H1 (cell line): Measurements from ENCODE around the gene ATG5. TPM values are rescaled to one million over a fixed set of nuclear protein-coding genes. Genes with fewer than 3 reads are reported as not detected.

Source experiments
- CTCF ChIA-PET: fragments of 300-600 bp; sonication (Branson Sonifier 250); formaldehyde crosslinking; loops from one replicate; lab custom pipeline; 2021; ENCODE audit not compliant: partially characterized antibody; lab: Charles Lee
- POLR2A ChIA-PET: fragments of 300-600 bp; sonication (Branson Sonifier 250); formaldehyde crosslinking; loops from one replicate; lab custom pipeline; 2021; ENCODE audit warnings: inconsistent platforms; ENCODE audit not compliant: partially characterized antibody; lab: Charles Lee
- DNase-seq, 2 experiments: peaks; one replicate each; pipeline versions ENCODE4 v3.0.0 to v3.0.0-alpha.2; 2010 to 2022; ENCODE audit warnings: low spot score in 2 of 2, low read depth in 1 of 2, mixed read lengths in 1 of 2
- FAIRE-seq: peaks from 2 replicates; lab custom pipeline; 2011; peaks lifted over from hg19 to GRCh38; lab: Jason Lieb, UNC
- H2AFZ ChIP-seq: 2 replicates; pipeline ENCODE4 v1.8.1; 2012; ENCODE audit warnings: low read length, inconsistent platforms
- H2AK5ac ChIP-seq: 2 replicates; pipeline ENCODE4 v1.6.1; 2013; ENCODE audit warnings: low read depth, low read length
- H2BK120ac ChIP-seq: replicated peaks from 2 replicates; pipeline ENCODE3; 2013; ENCODE audit warnings: low read depth, low read length, inconsistent platforms
- H2BK12ac ChIP-seq: 2 replicates; pipeline ENCODE4 v1.6.1; 2013; ENCODE audit warnings: low read depth, low read length
- H2BK15ac ChIP-seq: 2 replicates; pipeline ENCODE4 v1.6.1; 2013; ENCODE audit warnings: low read length
- H2BK20ac ChIP-seq: 2 replicates; pipeline ENCODE4 v1.6.1; 2013; ENCODE audit warnings: low read length
- H2BK5ac ChIP-seq: 2 replicates; pipeline ENCODE4 v1.6.1; 2013; ENCODE audit warnings: low read depth, low read length
- H3K14ac ChIP-seq: 2 replicates; pipeline ENCODE4 v1.6.1; 2013; ENCODE audit warnings: inconsistent platforms; ENCODE audit not compliant: insufficient read length
- H3K18ac ChIP-seq: 2 replicates; pipeline ENCODE4 v1.6.1; 2013; ENCODE audit warnings: low read length; ENCODE audit errors: extremely low read depth
- H3K23ac ChIP-seq: 2 replicates; pipeline ENCODE4 v1.6.1; 2013; ENCODE audit warnings: inconsistent platforms; ENCODE audit not compliant: insufficient read length
- H3K23me2 ChIP-seq: 2 replicates; pipeline ENCODE4 v1.6.1; 2013; ENCODE audit warnings: low read depth, low read length
- H3K27ac ChIP-seq: 2 replicates; pipeline ENCODE4 v1.6.1; 2011; ENCODE audit warnings: low read depth, low read length, inconsistent platforms
- H3K27me3 ChIP-seq, 4 experiments: replicated peaks in 1 of 4; 1 replicate in 1 of 4; 2 replicates in 3 of 4; pipeline versions ENCODE4 v1.6.1 to v1.8.1; 2011 to 2013; ENCODE audit warnings: low read length in 3 of 4, mild to moderate bottlenecking in 3 of 4, inconsistent platforms in 2 of 4, mixed read lengths in 2 of 4, moderate library complexity in 1 of 4; ENCODE audit not compliant: control insufficient read depth in 3 of 4, insufficient read depth in 3 of 4; ENCODE audit errors: extremely low read depth in 1 of 4
- H3K36me3 ChIP-seq, 4 experiments: 2 replicates each; pipeline versions ENCODE4 v1.6.1 to v1.8.1; 2011 to 2013; ENCODE audit warnings: mild to moderate bottlenecking in 4 of 4, low read length in 3 of 4, moderate library complexity in 2 of 4, control low read depth in 1 of 4, inconsistent platforms in 1 of 4; ENCODE audit not compliant: insufficient read depth in 4 of 4, control insufficient read depth in 2 of 4
- H3K4ac ChIP-seq: replicated peaks from 2 replicates; pipeline ENCODE3; 2013; ENCODE audit warnings: low read length, low read depth, mixed read lengths, inconsistent platforms; ENCODE audit not compliant: insufficient read length
- H3K4me1 ChIP-seq, 4 experiments: replicated peaks in 1 of 4; 1 replicate in 1 of 4; 2 replicates in 3 of 4; pipeline versions ENCODE4 v1.6.1 to v1.8.1; 2011 to 2013; ENCODE audit warnings: low read length in 3 of 4, inconsistent platforms in 2 of 4, mixed read lengths in 1 of 4; ENCODE audit not compliant: insufficient read depth in 4 of 4, control insufficient read depth in 3 of 4
- H3K4me2 ChIP-seq, 2 experiments: 2 replicates each; pipeline versions ENCODE4 v1.6.1 to v1.8.1; 2011 to 2013; ENCODE audit warnings: low read depth in 2 of 2, low read length in 2 of 2, control low read depth in 1 of 2, inconsistent platforms in 1 of 2, mild to moderate bottlenecking in 1 of 2; ENCODE audit not compliant: insufficient read depth in 1 of 2
- H3K4me3 ChIP-seq, 4 experiments: fragments of 200-600, 300-600 bp in 1 of 4; sonication (generic), shearing (Covaris generic), sonication (Bioruptor Twin) in 1 of 4; 2 replicates each; pipeline versions ENCODE4 v1.5.1 to v1.8.1; 2011 to 2016; ENCODE audit warnings: low read length in 4 of 4, low read depth in 3 of 4, control low read depth in 2 of 4, inconsistent platforms in 2 of 4, mild to moderate bottlenecking in 2 of 4, mixed read lengths in 1 of 4, moderate library complexity in 1 of 4; ENCODE audit not compliant: insufficient read depth in 2 of 4; ENCODE audit errors: extremely low read depth in 1 of 4
- H3K56ac ChIP-seq: replicated peaks from 2 replicates; pipeline ENCODE3; 2013; ENCODE audit warnings: low read depth, mild to moderate bottlenecking, mixed read lengths, low read length, inconsistent platforms; ENCODE audit not compliant: insufficient read length
- H3K79me1 ChIP-seq: 2 replicates; pipeline ENCODE4 v1.6.1; 2013; ENCODE audit warnings: low read depth, low read length, control low read depth
- H3K79me2 ChIP-seq, 2 experiments: 2 replicates each; pipeline versions ENCODE4 v1.6.1 to v1.8.1; 2012 to 2013; ENCODE audit warnings: low read length in 2 of 2, mild to moderate bottlenecking in 2 of 2, inconsistent platforms in 1 of 2; ENCODE audit not compliant: insufficient read depth in 2 of 2, control insufficient read depth in 1 of 2
- H3K9ac ChIP-seq, 4 experiments: replicated peaks in 1 of 4; 1 replicate in 1 of 4; 2 replicates in 3 of 4; pipeline versions ENCODE4 v1.6.1 to v1.8.1; 2011 to 2013; ENCODE audit warnings: low read depth in 3 of 4, low read length in 3 of 4, control low read depth in 2 of 4, mild to moderate bottlenecking in 2 of 4, moderate library complexity in 2 of 4, inconsistent platforms in 1 of 4; ENCODE audit errors: extremely low read depth in 1 of 4
- H3K9me3 ChIP-seq, 2 experiments: 2 replicates each; pipeline versions ENCODE4 v1.6.1 to v1.8.1; 2012 to 2013; ENCODE audit warnings: mild to moderate bottlenecking in 2 of 2, moderate library complexity in 2 of 2, control low read depth in 1 of 2, inconsistent platforms in 1 of 2, low read depth in 1 of 2, low read length in 1 of 2, mixed read lengths in 1 of 2; ENCODE audit not compliant: insufficient read depth in 2 of 2
- H4K20me1 ChIP-seq, 2 experiments: replicated peaks in 1 of 2; 2 replicates each; pipeline versions ENCODE3 to v1.8.1; 2011 to 2013; ENCODE audit warnings: inconsistent platforms in 2 of 2, low read length in 2 of 2, mild to moderate bottlenecking in 1 of 2; ENCODE audit not compliant: insufficient read depth in 2 of 2, control insufficient read depth in 1 of 2
- H4K5ac ChIP-seq: 2 replicates; pipeline ENCODE4 v1.6.1; 2013; ENCODE audit warnings: low read length, low read depth, mixed read lengths, inconsistent platforms; ENCODE audit not compliant: insufficient read length
- H4K8ac ChIP-seq: 2 replicates; pipeline ENCODE4 v1.8.0; 2013; ENCODE audit warnings: mild to moderate bottlenecking, moderate library complexity, low read length, inconsistent platforms; ENCODE audit not compliant: insufficient read depth; ENCODE audit errors: extremely low read depth
- H4K91ac ChIP-seq: replicated peaks from 2 replicates; pipeline ENCODE3; 2013; ENCODE audit warnings: low read length, mixed read lengths, inconsistent platforms; ENCODE audit not compliant: insufficient read length
- WGBS, 2 experiments: shearing (Covaris generic) in 1 of 2; methylation state at CpG; one replicate each; pipeline versions ENCODE4 v1.1.6 to v1.1.7; 2013 to 2015; ENCODE audit warnings: low lambda C conversion rate in 2 of 2, mixed read lengths in 2 of 2, inconsistent platforms in 1 of 2, low coverage in 1 of 2, missing lambda C conversion rate in 1 of 2; ENCODE audit not compliant: insufficient replicate concordance in 2 of 2, insufficient coverage in 1 of 2, insufficient read length in 1 of 2; ENCODE audit errors: extremely low coverage in 1 of 2, missing lambda C conversion rate in 1 of 2; 5-methylcytosine and 5-hydroxymethylcytosine counted together
- polyA plus RNA-seq, 7 experiments: library from polyadenylated mRNA; depleted of rRNA in 3 of 7; stranded (reverse) in 5 of 7; unstranded in 2 of 7; fragments of >200 nt in 5 of 7; fragments of 200-250 nt in 2 of 7; gene quantifications; 1 replicate in 5 of 7; 2 replicates in 1 of 7; 4 replicates in 1 of 7; pipeline versions ENCODE4 v1.2.1 to v1.2.3, GENCODE V29; 2011 to 2013; ENCODE audit warnings: missing spikeins in 2 of 7, mixed read lengths in 2 of 7
- total RNA-seq: library from RNA; stranded (reverse); fragmentation: NEBNext Ultra II Directional; extraction: Animal tissue kit (Norgen Biotek cat#: 25700); gene quantifications from 2 replicates; pipeline ENCODE4 v1.2.1, GENCODE V29; 2021

The ATG5 gene
- total and polyA plus RNA-seq, 2 of the 8 experiments (the other 6 are each of a cell fraction or from before 2014, with no cell fraction given) = 18.2 to 39.0 TPM

- peak overlapping the region; percentile 89 for H2AFZ ChIP-seq
- no peak overlapping the region; the same call in 1 of the 2 replicates for H3K18ac ChIP-seq
- no peaks in the 10 kb centered on the region for H3K27me3 ChIP-seq
- H3K9ac ChIP-seq = no peak overlapping the region
- H3K36me3 ChIP-seq = no peaks in the 10 kb centered on the region
- no peak overlapping the region for H3K4me3 ChIP-seq
- H4K20me1 ChIP-seq = no peaks in the 10 kb centered on the region
- POLR2A ChIA-PET = no interaction called here
- H4K8ac ChIP-seq = no peak overlapping the region
- no peak overlapping the region for H3K23ac ChIP-seq
- WGBS, 2 experiments = 45% methylated on average over 7 of the region's 7 CpGs; no CpG with 5 or more reads in 1 of the 2 experiments
- no peaks in the 10 kb centered on the region for H3K9me3 ChIP-seq
- H3K79me2 ChIP-seq = no peaks in the 10 kb centered on the region
- no peak overlapping the region for H3K27ac ChIP-seq
- no peak overlapping the region for H3K4ac ChIP-seq
- no peak overlapping the region for H2AK5ac ChIP-seq
- H2BK12ac ChIP-seq = no peak overlapping the region
- no peak overlapping the region for H4K5ac ChIP-seq
- DNase-seq = no peak
- no peak overlapping the region for H2BK20ac ChIP-seq
- peaks cover 0 to 8% (median 7%) of the 10 kb centered on the region in 4 experiments; a peak in 4 of 7 replicates for H3K4me1 ChIP-seq
- H4K91ac ChIP-seq = no peak overlapping the region
- H2BK5ac ChIP-seq = 0 out of 2 replicates have a peak overlapping the region, but pooled peaks have one; percentile 17
- no peak overlapping the region for H2BK120ac ChIP-seq
- no peaks in the 10 kb centered on the region for H3K79me1 ChIP-seq
- H2BK15ac ChIP-seq = no peak overlapping the region
- peaks cover 3% of the 10 kb centered on the region; the same call in 1 of the 2 replicates for H3K23me2 ChIP-seq
- H3K14ac ChIP-seq = no peak overlapping the region
- peak overlapping the region in 1 of 2 experiments; percentile 50; a peak in 2 of 4 replicates for H3K4me2 ChIP-seq
- FAIRE-seq = no peak
- no peak overlapping the region for H3K56ac ChIP-seq
- CTCF ChIA-PET = interaction anchor here (0.9 to 2.1 kb wide), 5 partner anchors 9 to 77 kb away, joined by 3 to 7 read pairs (median 4); no protein-coding TSS in a partner anchor
Measured at GRCh38 chr6:106145741-106146227, 179.8 kb downstream of the ATG5 start.
